ENCODE results near the gene GALNT15.

Gene GALNT15

DNA sequence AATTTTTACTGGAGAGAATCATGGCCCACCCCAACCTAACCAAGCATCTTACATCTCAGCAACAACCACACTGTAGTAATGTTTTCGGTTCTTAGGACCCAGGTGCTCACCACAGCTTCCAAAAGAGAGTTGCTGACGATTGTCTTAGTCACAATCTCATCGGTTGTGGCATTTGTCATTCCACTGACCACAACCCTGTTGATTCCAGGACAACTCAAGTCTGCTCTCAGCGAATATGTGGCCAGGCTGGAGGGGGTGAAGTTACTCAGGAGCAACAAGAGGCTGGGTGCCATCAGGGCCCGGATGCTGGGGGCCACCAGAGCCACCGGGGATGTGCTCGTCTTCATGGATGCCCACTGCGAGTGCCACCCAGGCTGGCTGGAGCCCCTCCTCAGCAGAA is 25.9 kb downstream of the GALNT15 start:
- ChIA-PET CTCF (no interaction called here), POLR2A (no interaction called here)
- DNase-seq (ENCODE audit: low read depth, low spot score): no peak
- no peak for TF ChIP-seq CTCF (IDR thresholded peaks at IDR 0.05; ENCODE audit: insufficient read depth, low read length, missing control alignments)
- H3K4me3 ChIP-seq (ENCODE audit: low read depth, low read length): no peak overlapping the region

DNA sequence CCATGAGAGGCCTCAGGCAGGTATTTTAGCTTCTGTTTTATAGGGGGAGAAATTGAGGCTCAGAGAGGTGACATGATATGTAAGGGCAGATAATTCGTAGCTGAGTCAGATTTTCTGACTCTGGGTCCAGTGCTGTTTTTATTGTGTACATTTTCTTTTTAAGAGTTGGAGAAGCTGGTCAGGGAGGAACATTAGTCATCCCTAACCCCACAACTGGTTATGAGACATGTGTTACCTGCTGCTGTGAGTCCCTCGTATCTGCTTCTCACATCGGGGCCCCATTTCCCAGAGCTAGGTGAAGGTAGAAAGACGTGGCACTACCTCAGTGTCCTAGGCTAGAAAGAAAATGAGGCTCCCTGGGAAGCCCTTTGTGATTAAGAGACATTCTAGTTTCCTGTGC is 28.6 kb downstream of the GALNT15 start:
- ChIA-PET CTCF (interaction anchor here (0.6 to 2.1 kb wide), 7 partner anchors 8 to 387 kb away, joined by 3 to 5 read pairs (median 4); no protein-coding TSS in a partner anchor), POLR2A (no interaction called here)
- DNase-seq (ENCODE audit: low read depth, low spot score): no peak
- no peak for TF ChIP-seq CTCF (IDR thresholded peaks at IDR 0.05; ENCODE audit: insufficient read depth, low read length, missing control alignments)
- no peak overlapping the region for H3K4me3 ChIP-seq (ENCODE audit: low read depth, low read length)

DNA sequence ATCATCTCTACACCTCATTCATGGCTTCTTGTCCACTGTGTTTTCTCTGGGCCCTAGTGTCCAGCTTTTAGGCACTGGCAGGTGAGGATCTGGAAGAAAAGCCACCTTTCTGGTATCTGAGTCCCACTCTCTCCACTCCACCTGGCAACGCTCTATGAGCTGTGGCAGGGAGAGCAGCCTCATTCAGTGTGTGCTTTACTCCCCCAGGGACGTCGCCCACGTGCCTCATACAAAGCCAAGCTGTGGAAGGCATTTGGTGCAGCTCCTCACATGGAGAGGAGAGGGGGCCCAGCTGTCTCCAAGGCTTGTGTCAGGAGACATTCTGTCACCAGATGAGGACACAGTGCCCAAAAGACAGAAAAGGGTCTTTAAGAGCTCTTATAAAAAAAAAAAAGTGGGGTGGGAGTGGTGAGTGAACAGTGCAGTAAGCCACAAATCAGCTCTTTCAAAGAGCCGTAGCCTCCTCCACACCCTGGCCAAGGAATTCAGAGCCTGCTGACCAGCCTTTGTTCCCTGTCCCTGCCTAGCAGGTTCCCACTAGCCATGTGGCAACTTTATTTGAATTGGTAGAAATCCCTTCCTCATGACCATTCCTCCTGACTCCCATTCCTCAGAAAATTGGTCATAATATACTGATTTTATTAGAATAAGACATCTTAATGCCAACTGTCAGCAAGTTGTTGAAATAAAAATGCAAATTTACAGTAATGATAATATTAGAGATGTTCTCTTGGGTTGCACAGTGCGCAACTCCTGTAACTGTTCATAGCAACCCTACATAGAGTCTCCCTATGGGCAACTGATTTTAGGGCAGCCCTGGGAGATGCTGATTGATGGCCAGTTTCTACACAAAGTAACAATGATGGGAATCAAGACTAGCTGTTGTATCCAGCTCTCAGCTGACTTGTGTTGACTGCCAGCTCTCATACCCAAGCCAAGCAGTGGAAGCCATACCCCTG is 29.5 kb downstream of the GALNT15 start:
- no peak overlapping the region for H3K4me3 ChIP-seq (ENCODE audit: low read depth, low read length)
- DNase-seq (ENCODE audit: low read depth, low spot score): no peak
- TF ChIP-seq CTCF (IDR thresholded peaks at IDR 0.05; ENCODE audit: insufficient read depth, low read length, missing control alignments): no peak
- ChIA-PET CTCF (interaction anchor here (1.0 to 2.9 kb wide), 4 partner anchors 15 to 155 kb away, joined by 4 to 25 read pairs (median 4); no protein-coding TSS in a partner anchor), POLR2A (interaction anchor here (0.5 to 0.6 kb wide), 2 partner anchors 17 to 235 kb away, joined by 3 to 4 read pairs; no protein-coding TSS in a partner anchor)

GRCh38 chr3:16204751-16205150 is 30.3 kb downstream of the GALNT15 start:
- ChIA-PET CTCF (interaction anchor here (0.9 to 2.9 kb wide), 5 partner anchors 26 to 156 kb away, joined by 3 to 25 read pairs (median 5); no protein-coding TSS in a partner anchor), POLR2A (interaction anchor here (0.5 kb wide), 1 partner anchor 25 kb away, joined by 3 read pairs; no protein-coding TSS in a partner anchor)
- no peak overlapping the region for H3K4me3 ChIP-seq (ENCODE audit: low read depth, low read length)
- no peak for DNase-seq (ENCODE audit: low read depth, low spot score)
- TF ChIP-seq CTCF (IDR thresholded peaks at IDR 0.05; ENCODE audit: insufficient read depth, low read length, missing control alignments): no peak

DNA sequence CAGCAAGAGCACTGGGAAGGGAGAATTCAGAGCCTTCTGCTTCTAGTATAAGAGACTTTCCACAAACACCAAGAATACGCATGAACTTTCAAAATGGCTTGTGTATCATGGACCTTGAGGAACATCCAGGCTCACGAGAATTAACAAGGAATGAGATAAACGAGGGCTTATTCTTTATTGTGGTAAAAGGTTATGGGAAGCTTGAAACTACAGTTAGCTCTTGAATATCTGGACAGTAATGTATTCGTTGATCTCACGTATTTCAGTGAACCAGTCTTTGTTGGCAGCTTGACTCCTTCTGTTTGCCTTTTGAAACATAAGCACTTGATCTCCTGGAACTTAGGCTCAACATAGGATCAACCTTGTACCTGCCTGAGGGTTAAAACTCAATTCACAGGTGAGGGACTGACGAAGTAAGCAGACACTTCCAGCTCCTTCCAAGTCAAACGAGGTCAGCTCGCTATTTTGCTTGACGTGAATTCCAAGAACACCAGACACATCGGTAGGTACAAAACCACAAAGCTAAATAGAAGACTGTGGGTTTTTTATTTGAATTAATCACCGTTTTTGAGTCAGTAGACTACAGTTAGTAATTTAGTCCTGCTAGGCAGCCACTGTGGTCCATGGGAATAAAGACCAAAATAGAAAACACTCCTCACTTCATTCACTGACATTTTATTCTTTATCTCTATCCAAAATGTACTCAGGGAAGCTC is 30.8 kb downstream of the GALNT15 start:
- H3K4me3 ChIP-seq (ENCODE audit: low read depth, low read length): no peak overlapping the region
- ChIA-PET POLR2A (interaction anchor here (0.5 to 0.6 kb wide), 2 partner anchors 26 to 605 kb away, joined by 3 read pairs; no protein-coding TSS in a partner anchor), CTCF (interaction anchor here (0.8 to 2.9 kb wide), 10 partner anchors 12 to 393 kb away, joined by 3 to 25 read pairs (median 4); no protein-coding TSS in a partner anchor)
- no peak for TF ChIP-seq CTCF (IDR thresholded peaks at IDR 0.05; ENCODE audit: insufficient read depth, low read length, missing control alignments)
- no peak for DNase-seq (ENCODE audit: low read depth, low spot score)

Data from AG04449 (cell line).